Neutrophil (primary cell): ENCODE measurements around the gene BOD1L1.

Source experiments
- H3K27ac ChIP-seq: fragments of 200-600 bp; sonication (generic); 2 replicates; pipeline ENCODE4 v1.5.1; 2016; ENCODE audit warnings: mild to moderate bottlenecking, moderate library complexity
- H3K27me3 ChIP-seq: fragments of 200-600 bp; sonication (generic); 2 replicates; pipeline ENCODE4 v1.6.0; 2016; ENCODE audit warnings: mild to moderate bottlenecking
- H3K36me3 ChIP-seq: fragments of 200-600 bp; sonication (generic); 2 replicates; pipeline ENCODE4 v1.5.1; 2017
- H3K4me1 ChIP-seq, 2 experiments: fragments of 200-600 bp in 1 of 2; sonication (generic) in 1 of 2; 1 replicate in 1 of 2; 2 replicates in 1 of 2; pipeline versions ENCODE4 v1.5.1 to v1.6.1; 2013 to 2016; ENCODE audit warnings: low read depth in 1 of 2, low read length in 1 of 2, mild to moderate bottlenecking in 1 of 2, moderate library complexity in 1 of 2; ENCODE audit not compliant: control insufficient read depth in 1 of 2, insufficient read depth in 1 of 2
- H3K4me3 ChIP-seq, 2 experiments: fragments of 200-600 bp in 1 of 2; sonication (generic) in 1 of 2; 1 replicate in 1 of 2; 2 replicates in 1 of 2; pipeline ENCODE4 v1.5.1; 2013 to 2016; ENCODE audit warnings: low read depth in 1 of 2, low read length in 1 of 2, mild to moderate bottlenecking in 1 of 2, moderate library complexity in 1 of 2
- H3K9me3 ChIP-seq: fragments of 200-600 bp; sonication (generic); 2 replicates; pipeline ENCODE4 v1.5.1; 2016
- CTCF ChIP-seq: fragments of 200-600 bp; sonication (generic); IDR thresholded peaks from 2 replicates; pipeline ENCODE4 v1.5.1; 2016; ENCODE audit warnings: antibody characterized with exemption

The BOD1L1 gene

DNA sequence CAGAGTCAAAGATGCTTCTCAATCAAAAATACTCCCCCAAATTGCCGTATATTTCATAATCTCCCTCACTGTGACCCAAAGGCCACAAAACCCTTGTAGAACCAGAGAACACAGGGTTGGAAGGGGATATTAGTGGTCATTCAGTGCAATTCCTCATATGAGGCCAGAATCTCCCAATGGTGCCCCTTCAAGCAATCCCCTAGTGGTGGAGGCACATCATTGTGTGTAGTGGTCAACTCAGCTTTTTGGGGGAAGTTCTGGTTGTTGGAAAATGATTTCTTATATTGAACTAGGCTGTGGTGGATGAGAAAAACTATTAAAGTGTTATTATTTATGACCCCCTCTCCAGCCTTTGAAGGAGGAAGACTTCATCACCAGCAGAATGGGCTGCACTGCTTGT is 17.6 kb upstream of the BOD1L1 start:
- TF ChIP-seq CTCF, result no peak
- Histone ChIP-seq H3K36me3 (no peaks in the 10 kb centered on the region), H3K9me3 (no peaks in the 10 kb centered on the region), H3K27me3 (peaks cover 35% of the 10 kb centered on the region), H3K4me3 (no peak overlapping the region), H3K27ac (no peak overlapping the region), H3K4me1 (no peaks in the 10 kb centered on the region)

DNA sequence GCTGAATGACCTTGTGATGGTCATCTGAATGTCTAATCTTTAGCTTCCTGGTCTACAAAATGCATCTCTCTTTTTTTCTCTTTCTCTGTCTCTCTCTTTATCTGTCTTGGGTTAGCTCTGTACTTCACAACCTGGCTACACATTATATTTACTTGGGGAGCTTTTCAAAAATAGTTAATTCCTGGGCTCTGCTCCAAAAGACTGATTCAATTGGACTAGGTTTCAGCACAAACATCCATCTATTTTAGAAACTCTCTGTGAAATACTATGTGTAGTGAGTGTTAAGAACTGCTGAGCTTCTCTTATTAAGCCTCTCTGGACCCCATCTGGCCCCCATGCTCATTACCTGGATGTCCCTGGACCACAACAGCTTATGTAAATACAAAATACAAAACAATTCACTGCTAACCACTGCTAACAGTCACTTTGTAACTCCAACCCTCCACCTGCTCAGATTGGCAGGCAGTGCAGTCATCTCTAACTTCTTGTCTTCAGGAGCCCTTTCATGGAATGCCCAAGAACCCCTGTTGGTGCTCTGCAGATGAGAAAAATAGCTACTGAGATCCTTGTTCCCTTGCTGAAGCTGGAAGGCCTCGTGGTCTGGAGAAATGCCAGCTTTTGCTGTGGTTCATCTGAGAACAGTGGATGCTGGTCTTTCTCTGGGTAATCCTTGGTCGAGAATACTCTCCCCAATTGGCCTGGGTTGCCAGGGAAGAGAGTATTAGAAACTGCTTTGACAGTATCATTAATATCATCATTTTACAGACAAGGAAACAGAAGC is 14.8 kb upstream of the BOD1L1 start:
- no peak for TF ChIP-seq CTCF
- Histone ChIP-seq H3K4me3 (no peak overlapping the region), H3K9me3 (no peaks in the 10 kb centered on the region), H3K36me3 (no peaks in the 10 kb centered on the region), H3K27ac (no peak overlapping the region), H3K4me1 (no peaks in the 10 kb centered on the region), H3K27me3 (peaks cover 49% of the 10 kb centered on the region)

DNA sequence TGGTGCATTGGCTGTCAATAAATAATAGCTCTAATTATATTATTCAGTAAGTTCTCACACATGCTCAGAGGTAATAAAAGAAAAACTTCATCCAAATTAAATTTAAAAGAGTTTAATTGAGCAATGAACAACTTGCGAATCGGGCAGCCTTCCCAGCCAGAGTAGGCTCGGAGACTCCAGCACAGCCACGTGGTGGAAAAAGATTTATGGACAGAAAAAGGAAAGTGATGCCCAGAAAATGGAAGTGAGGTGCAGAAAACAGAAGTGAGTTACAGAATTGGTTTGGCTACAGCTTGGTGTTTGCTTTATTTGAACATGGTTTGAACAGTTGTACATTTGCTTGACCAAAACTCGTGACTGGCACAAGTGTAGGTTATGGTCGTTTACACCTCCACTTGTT is 13.6 kb upstream of the BOD1L1 start:
- Histone ChIP-seq H3K4me1 (no peaks in the 10 kb centered on the region), H3K36me3 (no peaks in the 10 kb centered on the region), H3K27me3 (peaks cover 59% of the 10 kb centered on the region), H3K27ac (no peak overlapping the region), H3K9me3 (no peaks in the 10 kb centered on the region), H3K4me3 (no peak overlapping the region)
- TF ChIP-seq CTCF, result no peak

DNA sequence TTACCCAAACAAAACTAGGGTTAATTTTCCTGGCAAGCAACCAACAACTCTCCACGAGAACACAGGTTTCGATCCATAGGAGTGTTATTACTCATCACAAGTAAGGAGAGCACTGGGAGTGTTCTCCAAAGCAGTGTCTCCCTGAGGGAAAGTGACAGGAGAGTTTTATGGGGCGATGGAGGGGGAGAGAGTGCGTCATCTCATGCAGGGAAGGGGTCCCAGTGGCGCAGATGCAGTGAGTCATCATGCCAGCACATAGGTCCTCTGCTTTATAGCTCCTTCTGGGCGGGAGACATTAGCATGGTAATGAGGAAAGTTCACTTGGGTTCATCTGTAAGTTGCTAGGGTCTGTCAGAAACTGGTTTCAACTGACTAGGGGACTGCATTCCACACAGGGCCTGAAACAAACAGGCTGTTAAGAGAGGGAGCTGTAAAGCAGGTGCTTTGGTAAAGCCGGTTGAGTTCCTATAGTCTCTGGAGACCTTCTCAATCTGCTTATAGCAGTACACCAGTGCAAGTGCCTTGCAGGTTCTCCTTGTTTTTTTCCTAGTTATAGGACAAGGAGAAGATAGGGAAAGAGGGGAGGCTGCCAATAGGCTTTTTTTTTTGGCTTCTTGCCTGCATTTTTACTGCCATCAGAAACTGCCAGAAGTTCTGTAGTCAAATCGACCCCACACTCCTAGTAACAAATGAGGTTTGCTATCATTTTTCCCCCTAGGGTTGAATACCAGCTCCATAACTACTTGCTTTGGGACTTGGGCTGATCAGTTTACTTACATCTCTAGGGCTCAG is 12.8 kb upstream of the BOD1L1 start:
- H3K27me3 ChIP-seq, result peaks cover 65% of the 10 kb centered on the region
- H3K4me1 ChIP-seq, result no peaks in the 10 kb centered on the region
- H3K36me3 ChIP-seq, result no peaks in the 10 kb centered on the region
- H3K27ac ChIP-seq, result no peak overlapping the region
- no peak overlapping the region for H3K4me3 ChIP-seq
- TF ChIP-seq CTCF, result no peak
- no peaks in the 10 kb centered on the region for H3K9me3 ChIP-seq

DNA sequence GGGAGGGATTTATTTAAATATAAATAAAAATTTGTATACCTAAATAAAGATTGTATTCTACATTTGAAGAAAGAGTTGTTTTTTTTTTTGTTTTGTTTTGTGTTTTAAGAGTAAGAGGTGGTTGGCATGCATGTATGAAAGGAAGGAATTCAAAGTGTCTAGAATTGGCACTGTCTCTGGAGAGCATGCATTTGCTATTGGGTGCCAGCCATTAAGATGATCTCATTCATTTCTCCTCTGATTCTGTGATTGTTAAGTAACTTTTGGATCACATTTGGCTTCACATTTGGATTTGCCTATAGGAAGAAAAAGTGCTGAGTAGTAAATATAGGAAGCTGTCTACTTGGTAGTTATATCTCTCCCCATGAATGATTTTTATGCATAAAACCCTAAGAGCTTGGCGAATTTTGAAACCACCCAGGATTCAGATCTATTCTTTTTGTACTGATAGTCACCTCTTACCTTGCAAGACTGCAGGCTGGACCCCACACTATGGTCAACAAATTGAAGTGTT is 7.8 kb upstream of the BOD1L1 start:
- no peaks in the 10 kb centered on the region for H3K36me3 ChIP-seq
- H3K4me1 ChIP-seq, result no peaks in the 10 kb centered on the region
- H3K27me3 ChIP-seq, result peaks cover 64% of the 10 kb centered on the region
- no peak overlapping the region for H3K27ac ChIP-seq
- no peak overlapping the region for H3K4me3 ChIP-seq
- no peak for TF ChIP-seq CTCF
- H3K9me3 ChIP-seq, result no peaks in the 10 kb centered on the region
